COLO668 (cell line): ENCODE results near the gene ZNF665.
"Not testable (repeated sequence)": the region's sequence is repeated elsewhere in the genome, so short reads cannot be mapped to it uniquely, and the experiment has no call there.

Experiments used
- DNase-seq: peaks from one replicate; lab custom pipeline; 2025; ENCODE audit not compliant: unreplicated experiment; lab: John Stamatoyannopoulos, UW

Gene ZNF665

GRCh38 chr19:53158119-53158656 is 35.0 kb downstream of the ZNF665 start:
- peak; percentile 59 for DNase-seq

GRCh38 chr19:53157626-53158025 is 35.5 kb downstream of the ZNF665 start:
- no peak for DNase-seq

GRCh38 chr19:53156850-53157249 is 36.3 kb downstream of the ZNF665 start:
- no peak for DNase-seq

GRCh38 chr19:53147645-53148044 is 45.5 kb downstream of the ZNF665 start:
- DNase-seq = no peak

- DNase-seq = no peak
Measured at GRCh38 chr19:53140351-53140750, 52.8 kb downstream of the ZNF665 start.

- no peak for DNase-seq
Measured at GRCh38 chr19:53136432-53136831, 56.7 kb downstream of the ZNF665 start.

GRCh38 chr19:53132141-53132991 is 60.8 kb downstream of the ZNF665 start, which contains the start of gene ZNF415:
TSS of gene ZNF415 (minus strand) at chr19:53132910. CDS start at chr19:53122676, 10,234 bp downstream.
- DNase-seq = peak; percentile 89

GRCh38 chr19:53131727-53132126 is 61.4 kb downstream of the ZNF665 start:
- DNase-seq = no peak

- no peak for DNase-seq
Measured at GRCh38 chr19:53131085-53131590, 62.0 kb downstream of the ZNF665 start.

- DNase-seq = no peak
Measured at GRCh38 chr19:53130506-53130905, 62.7 kb downstream of the ZNF665 start.

GRCh38 chr19:53126733-53127526 is 66.2 kb downstream of the ZNF665 start:
- not testable (repeated sequence) for DNase-seq

- no peak for DNase-seq
Measured at GRCh38 chr19:53123400-53123799, 69.8 kb downstream of the ZNF665 start.
